ENCODE results near the gene CFAP299. TPM values are rescaled to one million over a fixed set of nuclear protein-coding genes. Genes with fewer than 3 reads are reported as not detected.
A peak's percentile ranks its signal among the peaks of the same experiment; 100 is the strongest.
"Not testable (repeated sequence)": the region's sequence is repeated elsewhere in the genome, so short reads cannot be mapped to it uniquely, and the experiment has no call there.

The CFAP299 gene
- total RNA-seq, 3 donors from 2014 or later: not detected

GRCh38 chr4:80438016-80438415, 102.5 kb downstream of the CFAP299 start:
- H3K36me3 ChIP-seq (ENCODE audit: low read depth): no peaks in the 10 kb centered on the region
- DNase-seq: no peak
- intact Hi-C loops (cut with DNase I, micrococcal nuclease): no loop called here
- H3K9me3 ChIP-seq: no peaks in the 10 kb centered on the region
- TF ChIP-seq CTCF (IDR thresholded peaks at IDR 0.05): no peak
- H3K4me1 ChIP-seq (ENCODE audit: low read depth): no peaks in the 10 kb centered on the region
- ATAC-seq: no peak
- H3K4me3 ChIP-seq: no peak overlapping the region

- H3K9me3 ChIP-seq; H3K4me3 ChIP-seq; H3K4me1 ChIP-seq (ENCODE audit: low read depth); H3K36me3 ChIP-seq (ENCODE audit: low read depth); intact Hi-C loops (cut with DNase I, micrococcal nuclease): not testable (repeated sequence)
- DNase-seq: peak in 2 of 3 donors; percentile 19 to 56
- peak; percentile 57 for ATAC-seq
Observed at GRCh38 chr4:80439294-80440061, 103.9 kb downstream of the CFAP299 start.

GRCh38 chr4:80446248-80446647, 110.7 kb downstream of the CFAP299 start:
- H3K9me3 ChIP-seq: no peaks in the 10 kb centered on the region
- intact Hi-C loops (cut with DNase I, micrococcal nuclease): no loop called here
- no peaks in the 10 kb centered on the region for H3K36me3 ChIP-seq (ENCODE audit: low read depth)
- no peak for TF ChIP-seq CTCF (IDR thresholded peaks at IDR 0.05)
- ATAC-seq: no peak
- no peak overlapping the region for H3K4me3 ChIP-seq
- no peak for DNase-seq
- no peaks in the 10 kb centered on the region for H3K4me1 ChIP-seq (ENCODE audit: low read depth)

- intact Hi-C loops (cut with DNase I, micrococcal nuclease): no loop called here
- Histone ChIP-seq H3K4me3 (no peak overlapping the region), H3K4me1 (ENCODE audit: low read depth) (no peaks in the 10 kb centered on the region), H3K9me3 (no peaks in the 10 kb centered on the region), H3K36me3 (ENCODE audit: low read depth) (no peaks in the 10 kb centered on the region)
- TF ChIP-seq CTCF (IDR thresholded peaks at IDR 0.05): no peak
- ATAC-seq: no peak
- no peak for DNase-seq
Observed at GRCh38 chr4:80446664-80447063, 111.1 kb downstream of the CFAP299 start.

- intact Hi-C loops (cut with DNase I, micrococcal nuclease): no loop called here
- TF ChIP-seq CTCF (IDR thresholded peaks at IDR 0.05): no peak
- Histone ChIP-seq H3K4me3 (no peak overlapping the region), H3K4me1 (ENCODE audit: low read depth) (no peaks in the 10 kb centered on the region), H3K9me3 (no peaks in the 10 kb centered on the region), H3K36me3 (ENCODE audit: low read depth) (no peaks in the 10 kb centered on the region)
- ATAC-seq (no peak), DNase-seq (no peak)
Observed at GRCh38 chr4:80447493-80447892, 112.0 kb downstream of the CFAP299 start.

GRCh38 chr4:80448056-80448455, 112.5 kb downstream of the CFAP299 start:
- no peak for TF ChIP-seq CTCF (IDR thresholded peaks at IDR 0.05)
- Histone ChIP-seq H3K36me3 (ENCODE audit: low read depth) (no peaks in the 10 kb centered on the region), H3K9me3 (no peaks in the 10 kb centered on the region), H3K4me3 (no peak overlapping the region), H3K4me1 (ENCODE audit: low read depth) (no peaks in the 10 kb centered on the region)
- DNase-seq (no peak), ATAC-seq (no peak)
- intact Hi-C loops (cut with DNase I, micrococcal nuclease): no loop called here
